HG03520 (cell line): ENCODE results near the gene DNAJC1.
"Not testable (repeated sequence)": the region's sequence is repeated elsewhere in the genome, so short reads cannot be mapped to it uniquely, and the experiment has no call there.

Experiments
- ATAC-seq: cut with Tn5 transposase; IDR thresholded peaks from one replicate; pipeline ENCODE4 v1.9.1; 2021; ENCODE audit warnings: mild to moderate bottlenecking, moderate library complexity; ENCODE audit not compliant: unreplicated experiment

The DNAJC1 gene

GRCh38 chr10:21834574-21834973 lies 169.0 kb downstream of the DNAJC1 start:
- ATAC-seq: not testable (repeated sequence)

DNA sequence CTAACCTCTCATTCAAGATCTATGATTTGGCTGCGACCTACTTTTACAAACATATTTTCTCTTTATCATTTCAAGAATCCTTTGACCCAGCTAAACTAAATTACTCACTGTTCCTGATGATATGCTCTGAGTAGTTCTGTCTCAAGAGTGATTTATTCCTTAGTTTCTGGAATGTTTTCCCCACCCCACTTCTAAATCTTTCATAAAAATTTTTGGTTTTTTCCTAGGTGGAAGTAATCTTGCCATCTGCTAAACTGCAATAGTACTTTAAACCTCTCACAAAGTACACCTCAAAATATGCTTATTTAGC lies 170.8 kb downstream of the DNAJC1 start:
- ATAC-seq: no peak

- ATAC-seq: no peak
Observed at GRCh38 chr10:21831986-21832820, 171.3 kb downstream of the DNAJC1 start.

DNA sequence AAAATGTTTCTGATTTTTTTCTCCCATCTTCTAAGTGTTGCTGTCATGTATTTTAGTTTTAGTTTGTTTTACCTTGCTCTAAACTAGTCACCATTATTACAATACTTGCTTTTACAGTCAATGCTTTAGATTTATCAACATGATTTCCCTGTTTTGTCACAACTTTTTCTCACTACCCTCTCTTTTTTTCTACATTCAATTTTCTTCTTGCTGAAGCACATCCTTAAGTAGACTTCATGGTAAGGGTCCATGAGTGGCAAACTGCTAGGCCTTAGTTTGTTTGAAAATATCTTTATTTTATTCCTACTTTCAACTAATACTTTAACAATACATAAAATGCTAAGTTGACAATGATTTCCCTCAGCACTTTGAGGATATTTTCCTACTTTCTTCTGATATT lies 173.5 kb downstream of the DNAJC1 start:
- ATAC-seq: no peak

DNA sequence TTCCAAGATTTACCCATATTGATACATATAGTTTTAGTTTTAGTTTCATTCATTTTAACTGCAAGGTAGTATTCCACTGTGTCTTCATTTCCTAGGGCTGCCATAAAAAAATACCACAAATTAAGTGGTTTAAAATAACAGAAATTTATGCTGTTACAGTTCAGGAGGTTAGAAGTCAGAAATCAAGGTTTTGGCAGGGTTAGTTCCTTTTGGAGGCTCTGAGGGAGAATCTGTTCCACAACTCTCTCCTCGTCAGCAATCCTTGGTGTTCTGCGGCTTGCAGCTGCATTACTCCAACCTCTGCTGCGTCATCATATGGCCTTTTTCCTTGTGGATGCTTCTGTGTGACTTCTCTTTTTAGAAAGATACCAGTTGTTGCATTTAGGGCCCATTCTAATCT lies 176.2 kb downstream of the DNAJC1 start:
- ATAC-seq: no peak

GRCh38 chr10:21826725-21827124 lies 176.8 kb downstream of the DNAJC1 start:
- ATAC-seq: no peak

DNA sequence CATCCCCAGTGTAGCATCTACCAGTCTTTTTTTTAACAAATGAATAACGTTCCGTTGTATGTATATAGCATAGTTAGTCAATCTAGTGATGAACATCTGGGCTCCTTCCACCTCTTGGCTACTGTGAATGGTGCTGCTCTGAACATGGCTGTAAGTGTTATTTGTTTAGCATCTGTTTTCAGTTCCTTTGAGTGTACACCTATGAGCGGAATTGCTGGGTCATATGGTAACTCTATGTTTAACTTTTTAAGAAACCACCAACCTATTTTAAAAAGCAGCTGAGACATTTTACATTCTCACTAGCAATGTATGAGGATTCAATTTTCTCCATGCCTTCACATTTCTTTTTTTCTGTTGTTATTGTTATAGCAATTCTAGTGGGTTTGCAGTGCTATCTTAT lies 178.2 kb downstream of the DNAJC1 start:
- no peak for ATAC-seq

DNA sequence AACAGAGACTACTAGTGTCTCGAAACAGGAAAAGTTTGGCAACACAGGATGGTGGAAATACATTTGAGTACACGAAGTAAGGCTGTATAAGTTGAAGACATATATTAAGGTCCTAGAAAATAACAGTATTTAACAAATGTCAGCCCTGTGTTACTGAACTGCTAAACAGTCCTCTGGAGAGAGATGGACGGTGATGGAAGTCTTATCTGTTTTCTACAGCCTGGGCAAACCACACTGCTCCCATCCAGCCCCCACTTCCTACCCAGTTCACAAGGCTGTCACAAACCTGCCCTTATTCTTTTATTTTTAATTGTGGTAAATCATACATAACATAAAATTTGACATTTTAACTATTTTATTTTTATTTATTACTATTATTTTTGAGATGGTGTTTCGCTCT lies 179.1 kb downstream of the DNAJC1 start:
- no peak for ATAC-seq

GRCh38 chr10:21823617-21824016 lies 179.9 kb downstream of the DNAJC1 start:
- no peak for ATAC-seq

DNA sequence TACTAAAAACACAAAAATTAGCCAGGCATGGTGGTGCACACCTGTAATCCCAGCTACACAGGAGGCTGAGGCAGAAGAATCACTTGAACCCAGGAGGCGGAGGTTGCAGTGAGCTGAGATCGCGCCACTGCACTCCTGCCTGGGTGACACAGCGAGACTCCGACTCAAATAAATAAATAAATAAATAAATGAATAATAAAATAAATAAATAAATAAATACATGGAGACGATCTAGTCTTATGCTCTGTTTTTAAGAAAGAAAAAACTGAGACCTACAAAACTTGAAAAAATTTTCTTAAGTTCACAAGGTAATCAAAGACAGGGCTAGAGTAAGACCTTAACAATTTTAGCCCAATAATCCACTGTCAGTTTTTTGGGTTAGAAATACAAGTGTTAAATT lies 181.3 kb downstream of the DNAJC1 start:
- ATAC-seq: not testable (repeated sequence)

GRCh38 chr10:21820952-21821351 lies 182.6 kb downstream of the DNAJC1 start:
- ATAC-seq: no peak

DNA sequence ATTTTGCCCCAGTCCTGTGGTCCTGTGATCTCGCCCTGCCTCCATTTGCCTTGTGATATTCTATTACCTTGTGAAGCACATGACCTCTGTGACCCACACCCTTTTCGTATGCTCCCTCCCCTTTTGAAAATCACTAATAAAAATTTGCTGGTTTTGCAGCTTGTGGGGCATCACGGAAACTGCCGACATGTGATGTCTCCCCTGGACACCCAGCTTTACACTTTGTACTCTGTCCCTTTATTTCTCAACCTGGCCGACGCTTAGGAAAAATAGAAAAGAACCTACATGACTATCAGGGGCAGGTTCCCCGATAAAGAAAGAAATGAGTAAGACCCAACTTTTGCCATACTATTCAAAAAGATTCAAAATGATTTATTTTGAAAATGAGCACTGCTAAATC lies 185.1 kb downstream of the DNAJC1 start:
- not testable (repeated sequence) for ATAC-seq

- ATAC-seq: no peak
Observed at GRCh38 chr10:21814866-21815265, 188.7 kb downstream of the DNAJC1 start.

- ATAC-seq: no peak
Observed at GRCh38 chr10:21813946-21814345, 189.6 kb downstream of the DNAJC1 start.

DNA sequence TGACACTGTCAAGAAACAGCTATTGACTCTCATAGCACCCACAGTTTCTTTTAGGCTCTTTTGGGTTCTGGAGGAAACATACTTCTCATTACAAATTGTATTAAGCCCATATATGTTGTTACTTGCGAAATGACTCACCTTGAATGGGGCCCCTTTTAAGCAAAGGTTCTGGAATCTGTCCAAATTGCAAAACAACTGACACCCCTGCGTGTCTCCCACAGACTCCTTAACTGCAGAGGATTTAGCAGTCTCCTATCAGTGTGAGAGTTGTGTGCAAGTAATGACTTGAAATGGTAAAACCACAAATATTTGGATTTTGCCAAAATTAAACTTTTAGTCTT lies 192.3 kb downstream of the DNAJC1 start:
- ATAC-seq: no peak

DNA sequence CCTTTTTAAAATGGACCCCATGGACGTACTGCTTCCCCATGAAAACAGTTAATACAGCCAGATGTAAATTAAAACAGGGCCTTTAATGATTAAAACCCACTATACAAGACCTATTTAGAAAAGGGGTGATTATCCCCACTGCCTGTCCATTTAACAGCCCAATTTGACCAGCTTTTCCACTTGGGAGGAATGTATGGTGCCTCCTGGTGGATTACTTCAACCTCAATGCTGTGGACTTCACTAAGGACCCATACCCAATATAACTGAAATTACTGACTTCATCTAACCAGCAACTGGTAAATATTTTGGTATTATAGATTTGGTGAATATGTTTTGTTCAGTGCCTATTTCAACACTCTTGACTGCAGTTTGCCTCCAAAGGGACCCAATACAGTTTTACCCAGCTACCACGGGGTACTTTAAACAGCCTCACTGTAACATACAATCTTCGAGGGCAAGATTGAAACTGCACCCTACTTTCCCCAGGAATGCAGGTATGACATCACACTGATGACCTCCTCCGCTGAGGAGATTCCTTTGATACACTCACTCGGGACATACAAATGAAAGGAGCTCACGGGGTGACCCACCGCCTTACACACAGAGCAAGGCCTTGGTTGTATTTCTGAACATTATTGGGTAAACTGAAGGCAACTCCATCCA lies 192.8 kb downstream of the DNAJC1 start:
- ATAC-seq: no peak

- ATAC-seq: no peak
Observed at GRCh38 chr10:21808550-21808949, 195.0 kb downstream of the DNAJC1 start.

DNA sequence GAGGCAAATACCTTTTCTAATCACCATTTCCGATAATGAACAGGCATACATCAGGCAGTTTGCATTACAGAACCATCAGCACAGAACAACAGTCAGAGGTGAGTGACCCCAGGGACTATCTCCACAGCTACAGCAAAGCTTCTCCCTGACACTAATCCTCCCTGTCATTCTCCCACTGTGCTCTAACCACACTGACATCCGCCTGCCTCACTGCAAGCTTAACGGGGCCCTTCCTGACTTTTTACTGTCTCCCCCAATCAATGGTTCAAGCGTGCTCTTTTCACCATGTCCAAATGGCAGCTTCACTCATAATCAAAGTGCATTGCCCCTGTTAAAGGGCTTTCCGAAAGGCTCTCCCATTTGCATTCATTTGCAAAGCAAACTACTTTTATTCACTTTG lies 196.3 kb downstream of the DNAJC1 start:
- no peak for ATAC-seq

GRCh38 chr10:21803374-21803773 lies 200.2 kb downstream of the DNAJC1 start:
- no peak for ATAC-seq

DNA sequence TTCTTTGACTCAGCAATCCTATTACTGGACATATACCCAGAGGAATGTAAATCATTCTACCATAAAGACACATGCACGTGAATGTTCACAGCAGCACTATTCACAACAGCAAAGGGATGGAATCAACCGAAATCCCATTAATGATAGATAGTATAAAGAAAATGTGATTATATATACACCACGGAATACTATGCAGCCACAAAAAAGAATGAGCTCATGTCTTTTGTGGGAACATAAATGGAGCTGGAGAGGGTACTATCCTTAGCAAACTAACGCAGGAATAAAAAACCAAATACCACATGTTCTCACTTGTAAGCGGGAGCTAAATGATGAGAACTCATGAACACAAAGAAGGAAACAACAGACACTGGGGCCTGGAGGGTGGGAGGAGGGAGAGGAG lies 201.9 kb downstream of the DNAJC1 start:
- ATAC-seq: no peak

GRCh38 chr10:21797984-21798765 lies 205.4 kb downstream of the DNAJC1 start:
- ATAC-seq: no peak

DNA sequence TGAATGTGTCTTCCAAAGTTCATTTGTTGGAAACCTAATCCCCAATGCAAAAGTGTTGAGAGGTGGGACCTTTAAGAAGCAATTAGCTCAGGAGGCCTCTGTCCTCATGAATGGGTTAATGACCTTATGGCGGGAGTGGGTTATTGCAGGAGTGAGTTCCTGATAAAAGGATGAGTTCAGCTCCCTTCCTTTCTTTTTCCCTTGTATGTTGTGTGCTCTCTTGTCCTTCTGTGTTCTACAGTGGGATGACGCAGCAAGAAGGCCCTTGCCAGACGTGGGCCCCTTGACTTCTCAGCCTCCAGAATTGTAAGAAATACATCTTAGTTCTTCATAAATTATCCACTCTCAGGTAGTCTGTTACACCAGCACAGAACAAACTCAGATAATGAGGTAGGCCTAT lies 206.0 kb downstream of the DNAJC1 start:
- no peak for ATAC-seq
